ENCODE measurements around the gene SORL1-AS1.

GRCh38 chr11:121499405-121499804, 46.6 kb upstream of the SORL1-AS1 start:
- TF ChIP-seq, protein P1, sequence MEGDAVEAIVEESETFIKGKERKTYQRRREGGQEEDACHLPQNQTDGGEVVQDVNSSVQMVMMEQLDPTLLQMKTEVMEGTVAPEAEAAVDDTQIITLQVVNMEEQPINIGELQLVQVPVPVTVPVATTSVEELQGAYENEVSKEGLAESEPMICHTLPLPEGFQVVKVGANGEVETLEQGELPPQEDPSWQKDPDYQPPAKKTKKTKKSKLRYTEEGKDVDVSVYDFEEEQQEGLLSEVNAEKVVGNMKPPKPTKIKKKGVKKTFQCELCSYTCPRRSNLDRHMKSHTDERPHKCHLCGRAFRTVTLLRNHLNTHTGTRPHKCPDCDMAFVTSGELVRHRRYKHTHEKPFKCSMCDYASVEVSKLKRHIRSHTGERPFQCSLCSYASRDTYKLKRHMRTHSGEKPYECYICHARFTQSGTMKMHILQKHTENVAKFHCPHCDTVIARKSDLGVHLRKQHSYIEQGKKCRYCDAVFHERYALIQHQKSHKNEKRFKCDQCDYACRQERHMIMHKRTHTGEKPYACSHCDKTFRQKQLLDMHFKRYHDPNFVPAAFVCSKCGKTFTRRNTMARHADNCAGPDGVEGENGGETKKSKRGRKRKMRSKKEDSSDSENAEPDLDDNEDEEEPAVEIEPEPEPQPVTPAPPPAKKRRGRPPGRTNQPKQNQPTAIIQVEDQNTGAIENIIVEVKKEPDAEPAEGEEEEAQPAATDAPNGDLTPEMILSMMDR (IDR thresholded peaks at IDR 0.05) = no peak
- TF ChIP-seq POLR2A (IDR thresholded peaks at IDR 0.05) = no peak

Measured in lower leg skin (tissue), 3 donors.